A549 (cell line): ENCODE results near the gene NEK7. TPM values are rescaled to one million over a fixed set of nuclear protein-coding genes. Genes with fewer than 3 reads are reported as not detected.

Experiments used
- ATAC-seq, 2 experiments: fragments of 200-7000 bp in 1 of 2; fragments of >200 bp in 1 of 2; cut with Nextera tagmentation in 1 of 2; cut with Tn5 transposase in 1 of 2; 3 replicates each; pipeline versions ENCODE4 v1.8.0 to v1.9.1; 2018 to 2020; ENCODE audit warnings: mild to moderate bottlenecking in 1 of 2, moderate library complexity in 1 of 2
- CTCF ChIA-PET: fragments of 300-600 bp; sonication (Branson Sonifier 250); formaldehyde crosslinking; extraction: SDS; loops from one replicate; lab custom pipeline; 2021; ENCODE audit warnings: antibody characterized with exemption, inconsistent platforms; lab: Yijun Ruan, JAX
- POLR2A ChIA-PET: fragments of 350-600 bp; formaldehyde crosslinking; extraction: SDS; loops from one replicate; lab custom pipeline; 2021; ENCODE audit warnings: antibody characterized with exemption, inconsistent platforms; lab: Yijun Ruan, JAX
- DNase-seq, 2 experiments: peaks; one replicate each; pipeline versions ENCODE4 v3.0.0 to v3.0.0-alpha.2; 2011 to 2016; ENCODE audit warnings: low read depth in 1 of 2, low spot score in 1 of 2
- FAIRE-seq: peaks from 2 replicates; lab custom pipeline; 2011; peaks lifted over from hg19 to GRCh38; lab: Jason Lieb, UNC
- H3K27ac ChIP-seq, 2 experiments: fragments of >200 bp; sonication (Bioruptor Twin); formaldehyde crosslinking; 3 replicates each; pipeline ENCODE4 v1.5.1; 2016 to 2017
- H3K4me1 ChIP-seq: fragments of >200 bp; sonication (Bioruptor Twin); formaldehyde crosslinking; 3 replicates; pipeline ENCODE4 v1.6.1; 2016
- H3K4me2 ChIP-seq: fragments of >200 bp; sonication (Bioruptor Twin); formaldehyde crosslinking; 3 replicates; pipeline ENCODE4 v1.6.1; 2016
- H3K4me3 ChIP-seq: fragments of >200 bp; sonication (Bioruptor Twin); formaldehyde crosslinking; 3 replicates; pipeline ENCODE4 v1.5.1; 2016
- H3K9me3 ChIP-seq: fragments of >200 bp; sonication (Bioruptor Twin); formaldehyde crosslinking; 3 replicates; pipeline ENCODE4 v1.6.1; 2016
- BHLHE40 ChIP-seq: IDR thresholded peaks from 2 replicates; pipeline ENCODE4 v1.6.1; 2012; ENCODE audit warnings: low read depth, low read length, inconsistent platforms
- CBX2 ChIP-seq: fragments of 200-600 bp; sonication (generic); IDR thresholded peaks from 2 replicates; pipeline ENCODE4 v1.6.1; 2016; ENCODE audit warnings: low read depth, mild to moderate bottlenecking, borderline replicate concordance
- CBX8 ChIP-seq: fragments of 200-600 bp; sonication (generic); IDR thresholded peaks from 2 replicates; pipeline ENCODE4 v1.6.1; 2016
- CEBPB ChIP-seq, 2 experiments: fragments of >200 bp in 1 of 2; sonication (Bioruptor Twin) in 1 of 2; formaldehyde crosslinking in 1 of 2; IDR thresholded peaks; 2 replicates each; pipeline ENCODE4 v1.6.1; 2012 to 2016
- CHD2 ChIP-seq: fragments of 150-350 bp; IDR thresholded peaks from 2 replicates; pipeline ENCODE4 v1.6.1; 2014; ENCODE audit warnings: low read length; ENCODE audit not compliant: partially characterized antibody
- CHD4 ChIP-seq: fragments of 200-600 bp; sonication (generic); IDR thresholded peaks from 2 replicates; pipeline ENCODE4 v1.6.1; 2016; ENCODE audit warnings: antibody characterized with exemption, mild to moderate bottlenecking, borderline replicate concordance
- EP300 ChIP-seq, 2 experiments: fragments of >200 bp; sonication (Bioruptor Twin); formaldehyde crosslinking; IDR thresholded peaks; 2 replicates in 1 of 2; 3 replicates in 1 of 2; pipeline ENCODE4 v1.6.1; 2016 to 2017
- ESRRA ChIP-seq: fragments of 150-350 bp; IDR thresholded peaks from 2 replicates; pipeline ENCODE4 v1.6.1; 2014; ENCODE audit warnings: mild to moderate bottlenecking, low read length, borderline replicate concordance
- FOSB ChIP-seq: fragments of 250-450 bp; sonication (Bioruptor Pico); IDR thresholded peaks from 2 replicates; pipeline ENCODE4 v1.5.0; 2020; ENCODE audit warnings: mild to moderate bottlenecking, moderate library complexity
- FOSL2 ChIP-seq, 2 experiments: fragments of 450-650 bp in 1 of 2; fragments of >200 bp in 1 of 2; sonication (Bioruptor Twin) in 1 of 2; formaldehyde crosslinking; IDR thresholded peaks; 2 replicates each; pipeline versions ENCODE4 v1.5.0 to v1.6.1; 2016 to 2020; ENCODE audit warnings: mild to moderate bottlenecking in 1 of 2, moderate library complexity in 1 of 2
- HOXA7 ChIP-seq: fragments of 250-450 bp; sonication (Bioruptor Pico); IDR thresholded peaks from 2 replicates; pipeline ENCODE4 v1.5.0; 2020; ENCODE audit warnings: mild to moderate bottlenecking, moderate library complexity
- JUNB ChIP-seq: fragments of >200 bp; sonication (Bioruptor Twin); formaldehyde crosslinking; IDR thresholded peaks from 2 replicates; pipeline ENCODE4 v1.6.1; 2016
- POLR2A ChIP-seq: IDR thresholded peaks from 2 replicates; pipeline ENCODE4 v1.6.1; 2012; ENCODE audit warnings: mild to moderate bottlenecking, low read length
- RARB ChIP-seq: fragments of 250-450 bp; sonication (Bioruptor Pico); IDR thresholded peaks from 2 replicates; pipeline ENCODE4 v1.8.0; 2021; ENCODE audit warnings: mild to moderate bottlenecking, moderate library complexity
- RFX5 ChIP-seq: fragments of 450-650 bp; IDR thresholded peaks from 2 replicates; pipeline ENCODE4 v1.7.1; 2014; ENCODE audit warnings: antibody characterized with exemption, mild to moderate bottlenecking, moderate library complexity
- RNF2 ChIP-seq: fragments of 200-600 bp; sonication (generic); IDR thresholded peaks from 2 replicates; pipeline ENCODE4 v1.6.1; 2016; ENCODE audit warnings: low read depth, mild to moderate bottlenecking, antibody characterized with exemption, moderate library complexity, borderline replicate concordance
- TP53 ChIP-seq: fragments of 250-450 bp; sonication (Bioruptor Pico); IDR thresholded peaks from 2 replicates; pipeline ENCODE4 v1.5.0; 2021; ENCODE audit warnings: mild to moderate bottlenecking, moderate library complexity
- ZC3H11A ChIP-seq: fragments of 450-650 bp; IDR thresholded peaks from 2 replicates; pipeline ENCODE4 v1.6.1; 2014; ENCODE audit warnings: antibody characterized with exemption, mild to moderate bottlenecking
- ZFP36 ChIP-seq: fragments of 450-650 bp; IDR thresholded peaks from 2 replicates; pipeline ENCODE4 v1.6.1; 2014; ENCODE audit warnings: borderline replicate concordance; ENCODE audit not compliant: partially characterized antibody
- WGBS: methylation state at CpG from one replicate; pipeline ENCODE4 v1.1.6; 2017; ENCODE audit errors: missing lambda C conversion rate; 5-methylcytosine and 5-hydroxymethylcytosine counted together
- polyA plus RNA-seq, 4 experiments: library from polyadenylated mRNA; depleted of rRNA in 3 of 4; stranded (reverse); fragments of >200 nt; fragmentation: RNase III in 1 of 4; extraction: RNeasy Plus Mini Kit Qiagen cat#74134 plus additional on column Dnase treatment in 1 of 4; gene quantifications; 2 replicates in 3 of 4; 3 replicates in 1 of 4; pipeline ENCODE4 v1.2.3, GENCODE V29; 2011 to 2017
- TF ChIP-seq, protein P1 (sequence below): IDR thresholded peaks from 2 replicates; pipeline ENCODE4 v1.6.1; 2012
- TF ChIP-seq, protein P2 (sequence below): fragments of >200 bp; sonication (Bioruptor Twin); formaldehyde crosslinking; IDR thresholded peaks from 2 replicates; pipeline ENCODE4 v1.6.1; 2016
- TF ChIP-seq, protein P3 (sequence below): fragments of 250-450 bp; sonication (Bioruptor Pico); IDR thresholded peaks from 2 replicates; pipeline ENCODE4 v1.5.0; 2021; ENCODE audit warnings: mild to moderate bottlenecking, moderate library complexity, borderline replicate concordance
- TF ChIP-seq, protein P4 (sequence below): fragments of 450-650 bp; IDR thresholded peaks from 2 replicates; pipeline ENCODE4 v1.6.1; 2014; ENCODE audit warnings: antibody characterized with exemption
- TF ChIP-seq, protein P5 (sequence below): IDR thresholded peaks from 2 replicates; pipeline ENCODE4 v1.6.1; 2012
- TF ChIP-seq, protein P6 (sequence below): fragments of >200 bp; sonication (Bioruptor Twin); formaldehyde crosslinking; IDR thresholded peaks from 3 replicates; pipeline ENCODE4 v1.6.1; 2016
- TF ChIP-seq, protein P7 (sequence below): fragments of 200-600 bp; sonication (generic); IDR thresholded peaks from 2 replicates; pipeline ENCODE4 v1.6.1; 2016; ENCODE audit warnings: antibody characterized with exemption, mild to moderate bottlenecking, moderate library complexity
- TF ChIP-seq, protein P8 (sequence below): fragments of 250-450 bp; sonication (Bioruptor Pico); IDR thresholded peaks from 2 replicates; pipeline ENCODE4 v1.5.0; 2020; ENCODE audit warnings: low read depth, mild to moderate bottlenecking, moderate library complexity
- TF ChIP-seq, protein P9 (sequence below): IDR thresholded peaks from 2 replicates; pipeline ENCODE4 v1.6.1; 2012; ENCODE audit warnings: low read depth, borderline replicate concordance

The NEK7 gene
- polyA plus RNA-seq, 2 of the 4 experiments (the other 2 are of a cell fraction): 15.9 to 62.9 TPM

DNA sequence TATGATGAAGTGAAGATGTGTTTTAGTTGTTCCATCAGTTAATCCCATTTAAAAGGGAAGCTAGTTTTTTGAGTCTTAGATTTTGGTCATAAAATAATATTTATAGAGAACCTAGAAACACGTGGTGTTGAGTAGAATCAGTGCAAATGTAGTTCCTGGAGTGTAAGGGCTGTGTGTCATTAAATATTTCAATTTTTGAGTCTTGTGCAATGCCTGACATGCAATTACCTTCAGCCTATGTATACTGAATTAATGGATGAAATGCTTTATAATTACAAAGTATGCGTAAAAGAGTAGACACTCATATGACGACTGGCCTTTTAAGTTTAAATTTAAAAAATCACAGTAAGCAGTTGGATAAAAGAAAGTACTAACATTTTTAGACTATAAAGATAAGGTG is 75.0 kb downstream of the NEK7 start:
- no peak overlapping the region for H3K4me2 ChIP-seq
- POLR2A ChIA-PET: no interaction called here
- no peak for FAIRE-seq
- no peak overlapping the region for H3K4me3 ChIP-seq
- TF ChIP-seq, protein P1, sequence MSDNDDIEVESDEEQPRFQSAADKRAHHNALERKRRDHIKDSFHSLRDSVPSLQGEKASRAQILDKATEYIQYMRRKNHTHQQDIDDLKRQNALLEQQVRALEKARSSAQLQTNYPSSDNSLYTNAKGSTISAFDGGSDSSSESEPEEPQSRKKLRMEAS: no peak
- TF ChIP-seq RFX5: no peak
- no peak for TF ChIP-seq POLR2A
- no peak for TF ChIP-seq RNF2
- TF ChIP-seq, protein P2, sequence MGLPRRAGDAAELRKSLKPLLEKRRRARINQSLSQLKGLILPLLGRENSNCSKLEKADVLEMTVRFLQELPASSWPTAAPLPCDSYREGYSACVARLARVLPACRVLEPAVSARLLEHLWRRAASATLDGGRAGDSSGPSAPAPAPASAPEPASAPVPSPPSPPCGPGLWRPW: no peak
- no peak for TF ChIP-seq CEBPB (IDR thresholded peaks at IDR 0.05)
- TF ChIP-seq CBX2: no peak
- TF ChIP-seq, protein P3, sequence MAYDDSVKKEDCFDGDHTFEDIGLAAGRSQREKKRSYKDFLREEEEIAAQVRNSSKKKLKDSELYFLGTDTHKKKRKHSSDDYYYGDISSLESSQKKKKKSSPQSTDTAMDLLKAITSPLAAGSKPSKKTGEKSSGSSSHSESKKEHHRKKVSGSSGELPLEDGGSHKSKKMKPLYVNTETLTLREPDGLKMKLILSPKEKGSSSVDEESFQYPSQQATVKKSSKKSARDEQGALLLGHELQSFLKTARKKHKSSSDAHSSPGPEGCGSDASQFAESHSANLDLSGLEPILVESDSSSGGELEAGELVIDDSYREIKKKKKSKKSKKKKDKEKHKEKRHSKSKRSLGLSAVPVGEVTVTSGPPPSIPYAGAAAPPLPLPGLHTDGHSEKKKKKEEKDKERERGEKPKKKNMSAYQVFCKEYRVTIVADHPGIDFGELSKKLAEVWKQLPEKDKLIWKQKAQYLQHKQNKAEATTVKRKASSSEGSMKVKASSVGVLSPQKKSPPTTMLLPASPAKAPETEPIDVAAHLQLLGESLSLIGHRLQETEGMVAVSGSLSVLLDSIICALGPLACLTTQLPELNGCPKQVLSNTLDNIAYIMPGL: no peak
- no peak for TF ChIP-seq ZC3H11A
- TF ChIP-seq RARB (CRISPR knock-in tag): no peak
- no peak for TF ChIP-seq BHLHE40
- no peak for TF ChIP-seq CHD4
- no peak for TF ChIP-seq ZFP36
- TF ChIP-seq, protein P4, sequence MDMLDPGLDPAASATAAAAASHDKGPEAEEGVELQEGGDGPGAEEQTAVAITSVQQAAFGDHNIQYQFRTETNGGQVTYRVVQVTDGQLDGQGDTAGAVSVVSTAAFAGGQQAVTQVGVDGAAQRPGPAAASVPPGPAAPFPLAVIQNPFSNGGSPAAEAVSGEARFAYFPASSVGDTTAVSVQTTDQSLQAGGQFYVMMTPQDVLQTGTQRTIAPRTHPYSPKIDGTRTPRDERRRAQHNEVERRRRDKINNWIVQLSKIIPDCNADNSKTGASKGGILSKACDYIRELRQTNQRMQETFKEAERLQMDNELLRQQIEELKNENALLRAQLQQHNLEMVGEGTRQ: no peak
- TF ChIP-seq CHD2: no peak
- no peak for TF ChIP-seq HOXA7 (CRISPR knock-in tag)
- TF ChIP-seq ESRRA: no peak
- TF ChIP-seq JUNB: no peak
- TF ChIP-seq, all 56 proteins: peak for 0
- WGBS: 81% methylated on average over 3 of the region's 3 CpGs
- Histone ChIP-seq H3K4me1 (peaks cover 19% of the 10 kb centered on the region; the same call in 2 of the 3 replicates), H3K27ac (no peak overlapping the region), H3K9me3 (peaks cover 3% of the 10 kb centered on the region; the same call in 1 of the 3 replicates)
- no peak for DNase-seq
- CTCF ChIA-PET: interaction anchor here (0.7 kb wide), 1 partner anchor 76 kb away, joined by 3 read pairs; no protein-coding TSS in a partner anchor
- ATAC-seq: no peak

DNA sequence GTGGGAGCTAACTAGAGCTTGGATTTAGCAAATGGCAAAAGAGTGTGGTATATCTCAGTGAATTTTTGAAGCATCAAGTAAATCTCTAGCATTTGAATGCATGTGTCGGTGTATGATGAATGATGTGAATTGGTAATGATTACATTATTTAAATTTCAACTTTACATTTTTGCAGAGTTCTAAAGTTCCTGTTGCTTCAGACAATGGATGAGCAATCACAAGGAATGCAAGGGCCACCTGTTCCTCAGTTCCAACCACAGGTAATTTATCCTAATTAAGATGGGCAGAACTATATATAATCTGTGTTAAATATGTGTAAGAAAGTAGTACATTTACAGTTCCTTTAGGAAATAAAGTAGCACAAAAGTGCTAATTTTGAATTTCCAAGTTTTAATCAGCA is 75.6 kb downstream of the NEK7 start:
- ChIA-PET POLR2A (no interaction called here), CTCF (no interaction called here)
- WGBS: 100% methylated on average over 1 of the region's 1 CpG
- peaks cover 3% of the 10 kb centered on the region; the same call in 1 of the 3 replicates for H3K9me3 ChIP-seq
- FAIRE-seq (peak; percentile 13), DNase-seq (no peak), ATAC-seq (no peak)
- peaks cover 19% of the 10 kb centered on the region; the same call in 2 of the 3 replicates for H3K4me1 ChIP-seq
- no peak overlapping the region for H3K4me3 ChIP-seq
- H3K4me2 ChIP-seq: no peak overlapping the region
- H3K27ac ChIP-seq: no peak overlapping the region
- TF ChIP-seq ZFP36 (no peak), CBX8 (no peak), TP53 (CRISPR knock-in tag) (no peak), EP300 (IDR thresholded peaks at IDR 0.05) (no peak), FOSL2 (IDR thresholded peaks at IDR 0.05) (no peak), FOSL2 (CRISPR knock-in tag; IDR thresholded peaks at IDR 0.05) (no peak), FOSB (no peak), CHD4 (no peak)
- TF ChIP-seq, protein P5, sequence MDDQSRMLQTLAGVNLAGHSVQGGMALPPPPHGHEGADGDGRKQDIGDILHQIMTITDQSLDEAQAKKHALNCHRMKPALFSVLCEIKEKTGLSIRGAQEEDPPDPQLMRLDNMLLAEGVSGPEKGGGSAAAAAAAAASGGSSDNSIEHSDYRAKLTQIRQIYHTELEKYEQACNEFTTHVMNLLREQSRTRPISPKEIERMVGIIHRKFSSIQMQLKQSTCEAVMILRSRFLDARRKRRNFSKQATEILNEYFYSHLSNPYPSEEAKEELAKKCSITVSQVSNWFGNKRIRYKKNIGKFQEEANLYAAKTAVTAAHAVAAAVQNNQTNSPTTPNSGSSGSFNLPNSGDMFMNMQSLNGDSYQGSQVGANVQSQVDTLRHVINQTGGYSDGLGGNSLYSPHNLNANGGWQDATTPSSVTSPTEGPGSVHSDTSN: no peak
- TF ChIP-seq, protein P6, sequence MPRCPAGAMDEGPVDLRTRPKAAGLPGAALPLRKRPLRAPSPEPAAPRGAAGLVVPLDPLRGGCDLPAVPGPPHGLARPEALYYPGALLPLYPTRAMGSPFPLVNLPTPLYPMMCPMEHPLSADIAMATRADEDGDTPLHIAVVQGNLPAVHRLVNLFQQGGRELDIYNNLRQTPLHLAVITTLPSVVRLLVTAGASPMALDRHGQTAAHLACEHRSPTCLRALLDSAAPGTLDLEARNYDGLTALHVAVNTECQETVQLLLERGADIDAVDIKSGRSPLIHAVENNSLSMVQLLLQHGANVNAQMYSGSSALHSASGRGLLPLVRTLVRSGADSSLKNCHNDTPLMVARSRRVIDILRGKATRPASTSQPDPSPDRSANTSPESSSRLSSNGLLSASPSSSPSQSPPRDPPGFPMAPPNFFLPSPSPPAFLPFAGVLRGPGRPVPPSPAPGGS: no peak
- TF ChIP-seq, protein P7, sequence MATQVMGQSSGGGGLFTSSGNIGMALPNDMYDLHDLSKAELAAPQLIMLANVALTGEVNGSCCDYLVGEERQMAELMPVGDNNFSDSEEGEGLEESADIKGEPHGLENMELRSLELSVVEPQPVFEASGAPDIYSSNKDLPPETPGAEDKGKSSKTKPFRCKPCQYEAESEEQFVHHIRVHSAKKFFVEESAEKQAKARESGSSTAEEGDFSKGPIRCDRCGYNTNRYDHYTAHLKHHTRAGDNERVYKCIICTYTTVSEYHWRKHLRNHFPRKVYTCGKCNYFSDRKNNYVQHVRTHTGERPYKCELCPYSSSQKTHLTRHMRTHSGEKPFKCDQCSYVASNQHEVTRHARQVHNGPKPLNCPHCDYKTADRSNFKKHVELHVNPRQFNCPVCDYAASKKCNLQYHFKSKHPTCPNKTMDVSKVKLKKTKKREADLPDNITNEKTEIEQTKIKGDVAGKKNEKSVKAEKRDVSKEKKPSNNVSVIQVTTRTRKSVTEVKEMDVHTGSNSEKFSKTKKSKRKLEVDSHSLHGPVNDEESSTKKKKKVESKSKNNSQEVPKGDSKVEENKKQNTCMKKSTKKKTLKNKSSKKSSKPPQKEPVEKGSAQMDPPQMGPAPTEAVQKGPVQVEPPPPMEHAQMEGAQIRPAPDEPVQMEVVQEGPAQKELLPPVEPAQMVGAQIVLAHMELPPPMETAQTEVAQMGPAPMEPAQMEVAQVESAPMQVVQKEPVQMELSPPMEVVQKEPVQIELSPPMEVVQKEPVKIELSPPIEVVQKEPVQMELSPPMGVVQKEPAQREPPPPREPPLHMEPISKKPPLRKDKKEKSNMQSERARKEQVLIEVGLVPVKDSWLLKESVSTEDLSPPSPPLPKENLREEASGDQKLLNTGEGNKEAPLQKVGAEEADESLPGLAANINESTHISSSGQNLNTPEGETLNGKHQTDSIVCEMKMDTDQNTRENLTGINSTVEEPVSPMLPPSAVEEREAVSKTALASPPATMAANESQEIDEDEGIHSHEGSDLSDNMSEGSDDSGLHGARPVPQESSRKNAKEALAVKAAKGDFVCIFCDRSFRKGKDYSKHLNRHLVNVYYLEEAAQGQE: no peak
- TF ChIP-seq, protein P8, sequence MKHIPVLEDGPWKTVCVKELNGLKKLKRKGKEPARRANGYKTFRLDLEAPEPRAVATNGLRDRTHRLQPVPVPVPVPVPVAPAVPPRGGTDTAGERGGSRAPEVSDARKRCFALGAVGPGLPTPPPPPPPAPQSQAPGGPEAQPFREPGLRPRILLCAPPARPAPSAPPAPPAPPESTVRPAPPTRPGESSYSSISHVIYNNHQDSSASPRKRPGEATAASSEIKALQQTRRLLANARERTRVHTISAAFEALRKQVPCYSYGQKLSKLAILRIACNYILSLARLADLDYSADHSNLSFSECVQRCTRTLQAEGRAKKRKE: no peak
- TF ChIP-seq, protein P9, sequence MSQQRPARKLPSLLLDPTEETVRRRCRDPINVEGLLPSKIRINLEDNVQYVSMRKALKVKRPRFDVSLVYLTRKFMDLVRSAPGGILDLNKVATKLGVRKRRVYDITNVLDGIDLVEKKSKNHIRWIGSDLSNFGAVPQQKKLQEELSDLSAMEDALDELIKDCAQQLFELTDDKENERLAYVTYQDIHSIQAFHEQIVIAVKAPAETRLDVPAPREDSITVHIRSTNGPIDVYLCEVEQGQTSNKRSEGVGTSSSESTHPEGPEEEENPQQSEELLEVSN: no peak
